ENCODE measurements around the gene CDC37.
A peak's percentile ranks its signal among the peaks of the same experiment; 100 is the strongest.

Gene CDC37

DNA sequence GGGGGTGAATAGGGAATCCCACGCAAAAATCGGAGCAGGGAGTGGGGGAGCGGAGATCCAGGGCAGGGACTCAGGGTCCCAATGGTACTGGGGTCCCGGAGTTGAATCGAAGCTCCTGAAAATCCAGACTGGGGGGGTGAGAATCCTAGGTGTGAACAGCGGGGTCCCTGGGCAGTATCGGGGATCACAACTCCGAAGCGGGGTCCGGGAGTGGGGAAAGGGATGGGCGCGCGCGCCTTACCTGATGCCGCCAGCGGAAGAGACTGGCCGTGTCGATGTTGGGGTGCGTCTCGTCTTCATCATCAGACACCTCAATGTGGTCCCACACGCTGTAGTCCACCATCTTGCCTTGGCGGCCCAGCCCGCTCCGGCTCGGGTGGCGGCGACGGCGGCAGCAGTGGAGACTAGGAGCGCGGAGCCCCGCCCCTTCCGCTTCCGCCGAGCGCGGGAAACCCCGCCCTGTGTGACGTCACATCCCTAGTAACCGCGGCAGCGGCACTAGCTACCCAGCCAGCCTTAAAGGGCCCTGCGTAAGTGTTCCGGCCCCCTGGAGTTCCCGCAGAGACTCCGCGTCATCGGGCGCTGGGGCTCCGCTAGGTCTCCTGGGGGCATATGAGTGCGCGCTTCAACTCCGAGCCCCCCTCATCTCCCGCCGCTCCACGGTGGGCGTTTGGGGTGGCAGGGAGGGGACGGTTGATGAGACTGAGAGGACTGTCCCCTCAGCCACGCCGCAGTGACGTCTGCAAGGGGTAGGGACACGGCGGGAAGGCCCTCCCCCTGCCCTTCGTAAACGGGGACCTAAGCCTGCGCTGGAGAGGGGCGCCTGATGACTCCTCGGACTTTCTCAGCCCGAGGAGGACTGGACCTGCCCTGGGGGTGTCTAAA lies at the start of gene CDC37:
Gene CDC37 (minus strand): TSS at position 406 of the 885 bp plus-strand sequence. CDS start 63 bp downstream, at position 343.
- peak; percentile 98 for DNase-seq (ENCODE audit: low read depth)

GRCh38 chr19:10450853-10451609 lies 47.7 kb upstream of the CDC37 start:
- no peak for DNase-seq (ENCODE audit: low read depth)
- H3K4me3 ChIP-seq (ENCODE audit: low read depth, low read length) = no peak overlapping the region
- TF ChIP-seq CTCF (conservative IDR thresholded peaks at IDR 0.05; ENCODE audit: low read depth, low read length) = no peak

More for the DNA sequence above, at the start of gene CDC37:
- peak within 1 kb of the TSS; percentile 98 for H3K4me3 ChIP-seq (ENCODE audit: low read depth, low read length)
- TF ChIP-seq CTCF (conservative IDR thresholded peaks at IDR 0.05; ENCODE audit: low read depth, low read length) = no peak

GRCh38 chr19:10450191-10450852 lies 47.0 kb upstream of the CDC37 start:
- no peak for DNase-seq (ENCODE audit: low read depth)
- no peak for TF ChIP-seq CTCF (conservative IDR thresholded peaks at IDR 0.05; ENCODE audit: low read depth, low read length)
- H3K4me3 ChIP-seq (ENCODE audit: low read depth, low read length) = no peak overlapping the region

DNA sequence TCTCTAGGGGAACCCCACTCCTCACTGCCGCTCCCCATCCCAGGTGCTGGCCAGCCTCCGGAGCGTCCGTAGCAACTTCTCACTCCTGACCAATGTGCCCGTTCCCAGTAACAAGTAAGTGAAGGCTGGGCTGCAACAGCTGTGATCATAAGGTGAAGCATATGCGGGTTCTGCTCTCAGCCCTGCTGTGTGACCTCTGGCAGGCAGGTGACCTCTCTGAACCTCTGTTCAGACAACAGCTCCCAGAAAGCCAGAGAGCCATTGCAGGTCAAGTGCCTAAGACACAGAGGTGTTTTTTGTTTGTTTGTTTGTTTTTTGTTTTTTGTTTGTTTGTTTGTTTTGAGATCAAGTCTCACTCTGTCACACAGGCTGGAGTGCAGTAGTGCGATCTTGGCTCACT lies 45.7 kb upstream of the CDC37 start:
- no peak overlapping the region for H3K4me3 ChIP-seq (ENCODE audit: low read depth, low read length)
- DNase-seq (ENCODE audit: low read depth) = no peak
- TF ChIP-seq CTCF (conservative IDR thresholded peaks at IDR 0.05; ENCODE audit: low read depth, low read length) = no peak

DNA sequence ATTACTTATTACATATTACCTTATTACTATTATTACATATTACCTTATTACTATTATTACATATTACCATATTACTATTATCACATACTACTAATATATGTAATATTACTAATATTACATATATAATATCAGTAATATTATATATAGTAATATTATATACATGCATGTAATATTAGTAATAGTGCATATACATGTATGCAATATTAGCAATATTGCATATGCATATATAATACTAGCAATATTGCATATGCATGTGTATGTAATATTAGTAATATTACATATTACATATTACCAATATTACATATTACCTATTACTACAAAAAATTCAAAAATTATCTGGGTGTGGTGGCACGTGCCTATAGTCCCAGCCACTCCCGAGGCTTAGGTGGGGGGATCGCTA lies 39.4 kb upstream of the CDC37 start:
- TF ChIP-seq CTCF (conservative IDR thresholded peaks at IDR 0.05; ENCODE audit: low read depth, low read length) = no peak
- no peak overlapping the region for H3K4me3 ChIP-seq (ENCODE audit: low read depth, low read length)
- DNase-seq (ENCODE audit: low read depth) = no peak

- no peak for TF ChIP-seq CTCF (conservative IDR thresholded peaks at IDR 0.05; ENCODE audit: low read depth, low read length)
- no peak overlapping the region for H3K4me3 ChIP-seq (ENCODE audit: low read depth, low read length)
- no peak for DNase-seq (ENCODE audit: low read depth)
These were observed 36.2 kb upstream of the CDC37 start for GRCh38 chr19:10439588-10439987.

Measured in choroid plexus epithelial cell (primary cell).